GM12801 (cell line): ENCODE results near the gene ATOH7.

Experiments
- CTCF ChIP-seq: IDR thresholded peaks from one replicate; pipeline ENCODE4 v1.5.1; 2011; ENCODE audit warnings: control low read depth; ENCODE audit not compliant: insufficient read length; ENCODE audit errors: extremely low read depth

The ATOH7 gene

GRCh38 chr10:68261132-68261856 is 29.4 kb upstream of the ATOH7 start:
- no peak for TF ChIP-seq CTCF

GRCh38 chr10:68253346-68253745 is 21.4 kb upstream of the ATOH7 start:
- TF ChIP-seq CTCF, result no peak

- no peak for TF ChIP-seq CTCF
Measured at GRCh38 chr10:68251625-68252495, 19.9 kb upstream of the ATOH7 start.

GRCh38 chr10:68251151-68251550 is 19.2 kb upstream of the ATOH7 start:
- TF ChIP-seq CTCF, result no peak

GRCh38 chr10:68249297-68249696 is 17.4 kb upstream of the ATOH7 start:
- TF ChIP-seq CTCF, result no peak

GRCh38 chr10:68247931-68248330 is 16.0 kb upstream of the ATOH7 start:
- no peak for TF ChIP-seq CTCF

- no peak for TF ChIP-seq CTCF
Measured at GRCh38 chr10:68242051-68242450, 10.1 kb upstream of the ATOH7 start.
